Measurements from ENCODE around the gene USP11.

DNA sequence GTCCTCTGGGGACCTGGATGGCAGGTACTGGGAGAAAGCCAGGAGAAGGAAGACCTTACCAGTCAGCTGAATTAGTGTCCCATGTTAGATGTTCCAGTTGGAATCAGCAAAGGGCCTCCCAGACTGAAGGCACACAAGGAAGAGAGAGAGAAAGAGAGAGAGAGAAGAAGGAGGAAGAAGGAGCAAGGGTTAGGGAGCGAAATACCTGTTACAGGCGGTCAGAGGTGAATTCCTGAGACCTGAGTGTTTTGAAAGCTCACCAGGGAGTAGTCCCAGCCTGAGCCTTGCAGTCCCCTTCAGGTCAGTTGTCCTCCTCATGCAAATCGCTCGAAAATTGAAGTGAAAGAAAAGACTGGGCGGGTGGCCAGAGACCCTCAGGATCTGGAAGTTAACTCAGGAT lies 60.3 kb downstream of the USP11 start:
- TF ChIP-seq, protein P1, sequence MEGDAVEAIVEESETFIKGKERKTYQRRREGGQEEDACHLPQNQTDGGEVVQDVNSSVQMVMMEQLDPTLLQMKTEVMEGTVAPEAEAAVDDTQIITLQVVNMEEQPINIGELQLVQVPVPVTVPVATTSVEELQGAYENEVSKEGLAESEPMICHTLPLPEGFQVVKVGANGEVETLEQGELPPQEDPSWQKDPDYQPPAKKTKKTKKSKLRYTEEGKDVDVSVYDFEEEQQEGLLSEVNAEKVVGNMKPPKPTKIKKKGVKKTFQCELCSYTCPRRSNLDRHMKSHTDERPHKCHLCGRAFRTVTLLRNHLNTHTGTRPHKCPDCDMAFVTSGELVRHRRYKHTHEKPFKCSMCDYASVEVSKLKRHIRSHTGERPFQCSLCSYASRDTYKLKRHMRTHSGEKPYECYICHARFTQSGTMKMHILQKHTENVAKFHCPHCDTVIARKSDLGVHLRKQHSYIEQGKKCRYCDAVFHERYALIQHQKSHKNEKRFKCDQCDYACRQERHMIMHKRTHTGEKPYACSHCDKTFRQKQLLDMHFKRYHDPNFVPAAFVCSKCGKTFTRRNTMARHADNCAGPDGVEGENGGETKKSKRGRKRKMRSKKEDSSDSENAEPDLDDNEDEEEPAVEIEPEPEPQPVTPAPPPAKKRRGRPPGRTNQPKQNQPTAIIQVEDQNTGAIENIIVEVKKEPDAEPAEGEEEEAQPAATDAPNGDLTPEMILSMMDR (conservative IDR thresholded peaks at IDR 0.05; ENCODE audit: low read depth, low read length), result no peak
- TF ChIP-seq EZH2 (IDR thresholded peaks at IDR 0.05; ENCODE audit: borderline replicate concordance, low read depth, low read length, poor library complexity, severe bottlenecking), result no peak

Data from A673 (cell line).